SK-N-MC (cell line): Measurements from ENCODE around the gene KLHL6.

Experiments
- EZH2 ChIP-seq: fragments of 200-600 bp; sonication (generic); IDR thresholded peaks from one replicate; pipeline ENCODE4 v1.6.1; 2017; ENCODE audit warnings: antibody characterized with exemption
- FOXP2 ChIP-seq: optimal IDR thresholded peaks from 2 replicates; pipeline ENCODE3; 2011; ENCODE audit warnings: mild to moderate bottlenecking, moderate library complexity; ENCODE audit not compliant: insufficient read depth; ENCODE audit errors: extremely low read length, control extremely low read depth
- POLR2AphosphoS5 ChIP-seq: IDR thresholded peaks from 2 replicates; pipeline ENCODE4 v1.6.1; 2012; ENCODE audit warnings: mild to moderate bottlenecking, low read depth, low read length, borderline replicate concordance

GRCh38 chr3:183504597-183504996 is 50.9 kb downstream of the KLHL6 start:
- no peak for TF ChIP-seq EZH2
- TF ChIP-seq POLR2AphosphoS5 = no peak
- TF ChIP-seq FOXP2 = no peak
